H1 (cell line): Measurements from ENCODE around the gene CAMKMT. TPM values are rescaled to one million over a fixed set of nuclear protein-coding genes. Genes with fewer than 3 reads are reported as not detected.

Experiments used
- CTCF ChIA-PET: fragments of 300-600 bp; sonication (Branson Sonifier 250); formaldehyde crosslinking; loops from one replicate; lab custom pipeline; 2021; ENCODE audit not compliant: partially characterized antibody; lab: Charles Lee
- POLR2A ChIA-PET: fragments of 300-600 bp; sonication (Branson Sonifier 250); formaldehyde crosslinking; loops from one replicate; lab custom pipeline; 2021; ENCODE audit warnings: inconsistent platforms; ENCODE audit not compliant: partially characterized antibody; lab: Charles Lee
- DNase-seq, 2 experiments: peaks; one replicate each; pipeline versions ENCODE4 v3.0.0 to v3.0.0-alpha.2; 2010 to 2022; ENCODE audit warnings: low spot score in 2 of 2, low read depth in 1 of 2, mixed read lengths in 1 of 2
- FAIRE-seq: peaks from 2 replicates; lab custom pipeline; 2011; peaks lifted over from hg19 to GRCh38; lab: Jason Lieb, UNC
- H2AFZ ChIP-seq: 2 replicates; pipeline ENCODE4 v1.8.1; 2012; ENCODE audit warnings: low read length, inconsistent platforms
- H2AK5ac ChIP-seq: 2 replicates; pipeline ENCODE4 v1.6.1; 2013; ENCODE audit warnings: low read depth, low read length
- H2BK120ac ChIP-seq: replicated peaks from 2 replicates; pipeline ENCODE3; 2013; ENCODE audit warnings: low read depth, low read length, inconsistent platforms
- H2BK12ac ChIP-seq: 2 replicates; pipeline ENCODE4 v1.6.1; 2013; ENCODE audit warnings: low read depth, low read length
- H2BK15ac ChIP-seq: 2 replicates; pipeline ENCODE4 v1.6.1; 2013; ENCODE audit warnings: low read length
- H2BK20ac ChIP-seq: 2 replicates; pipeline ENCODE4 v1.6.1; 2013; ENCODE audit warnings: low read length
- H2BK5ac ChIP-seq: 2 replicates; pipeline ENCODE4 v1.6.1; 2013; ENCODE audit warnings: low read depth, low read length
- H3K14ac ChIP-seq: 2 replicates; pipeline ENCODE4 v1.6.1; 2013; ENCODE audit warnings: inconsistent platforms; ENCODE audit not compliant: insufficient read length
- H3K18ac ChIP-seq: 2 replicates; pipeline ENCODE4 v1.6.1; 2013; ENCODE audit warnings: low read length; ENCODE audit errors: extremely low read depth
- H3K23ac ChIP-seq: 2 replicates; pipeline ENCODE4 v1.6.1; 2013; ENCODE audit warnings: inconsistent platforms; ENCODE audit not compliant: insufficient read length
- H3K23me2 ChIP-seq: 2 replicates; pipeline ENCODE4 v1.6.1; 2013; ENCODE audit warnings: low read depth, low read length
- H3K27ac ChIP-seq: 2 replicates; pipeline ENCODE4 v1.6.1; 2011; ENCODE audit warnings: low read depth, low read length, inconsistent platforms
- H3K27me3 ChIP-seq, 4 experiments: replicated peaks in 1 of 4; 1 replicate in 1 of 4; 2 replicates in 3 of 4; pipeline versions ENCODE4 v1.6.1 to v1.8.1; 2011 to 2013; ENCODE audit warnings: low read length in 3 of 4, mild to moderate bottlenecking in 3 of 4, inconsistent platforms in 2 of 4, mixed read lengths in 2 of 4, moderate library complexity in 1 of 4; ENCODE audit not compliant: control insufficient read depth in 3 of 4, insufficient read depth in 3 of 4; ENCODE audit errors: extremely low read depth in 1 of 4
- H3K36me3 ChIP-seq, 4 experiments: 2 replicates each; pipeline versions ENCODE4 v1.6.1 to v1.8.1; 2011 to 2013; ENCODE audit warnings: mild to moderate bottlenecking in 4 of 4, low read length in 3 of 4, moderate library complexity in 2 of 4, control low read depth in 1 of 4, inconsistent platforms in 1 of 4; ENCODE audit not compliant: insufficient read depth in 4 of 4, control insufficient read depth in 2 of 4
- H3K4ac ChIP-seq: replicated peaks from 2 replicates; pipeline ENCODE3; 2013; ENCODE audit warnings: low read length, low read depth, mixed read lengths, inconsistent platforms; ENCODE audit not compliant: insufficient read length
- H3K4me1 ChIP-seq, 4 experiments: replicated peaks in 1 of 4; 1 replicate in 1 of 4; 2 replicates in 3 of 4; pipeline versions ENCODE4 v1.6.1 to v1.8.1; 2011 to 2013; ENCODE audit warnings: low read length in 3 of 4, inconsistent platforms in 2 of 4, mixed read lengths in 1 of 4; ENCODE audit not compliant: insufficient read depth in 4 of 4, control insufficient read depth in 3 of 4
- H3K4me2 ChIP-seq, 2 experiments: 2 replicates each; pipeline versions ENCODE4 v1.6.1 to v1.8.1; 2011 to 2013; ENCODE audit warnings: low read depth in 2 of 2, low read length in 2 of 2, control low read depth in 1 of 2, inconsistent platforms in 1 of 2, mild to moderate bottlenecking in 1 of 2; ENCODE audit not compliant: insufficient read depth in 1 of 2
- H3K4me3 ChIP-seq, 4 experiments: fragments of 200-600, 300-600 bp in 1 of 4; sonication (generic), shearing (Covaris generic), sonication (Bioruptor Twin) in 1 of 4; 2 replicates each; pipeline versions ENCODE4 v1.5.1 to v1.8.1; 2011 to 2016; ENCODE audit warnings: low read length in 4 of 4, low read depth in 3 of 4, control low read depth in 2 of 4, inconsistent platforms in 2 of 4, mild to moderate bottlenecking in 2 of 4, mixed read lengths in 1 of 4, moderate library complexity in 1 of 4; ENCODE audit not compliant: insufficient read depth in 2 of 4; ENCODE audit errors: extremely low read depth in 1 of 4
- H3K56ac ChIP-seq: replicated peaks from 2 replicates; pipeline ENCODE3; 2013; ENCODE audit warnings: low read depth, mild to moderate bottlenecking, mixed read lengths, low read length, inconsistent platforms; ENCODE audit not compliant: insufficient read length
- H3K79me1 ChIP-seq: 2 replicates; pipeline ENCODE4 v1.6.1; 2013; ENCODE audit warnings: low read depth, low read length, control low read depth
- H3K79me2 ChIP-seq, 2 experiments: 2 replicates each; pipeline versions ENCODE4 v1.6.1 to v1.8.1; 2012 to 2013; ENCODE audit warnings: low read length in 2 of 2, mild to moderate bottlenecking in 2 of 2, inconsistent platforms in 1 of 2; ENCODE audit not compliant: insufficient read depth in 2 of 2, control insufficient read depth in 1 of 2
- H3K9ac ChIP-seq, 4 experiments: replicated peaks in 1 of 4; 1 replicate in 1 of 4; 2 replicates in 3 of 4; pipeline versions ENCODE4 v1.6.1 to v1.8.1; 2011 to 2013; ENCODE audit warnings: low read depth in 3 of 4, low read length in 3 of 4, control low read depth in 2 of 4, mild to moderate bottlenecking in 2 of 4, moderate library complexity in 2 of 4, inconsistent platforms in 1 of 4; ENCODE audit errors: extremely low read depth in 1 of 4
- H3K9me3 ChIP-seq, 2 experiments: 2 replicates each; pipeline versions ENCODE4 v1.6.1 to v1.8.1; 2012 to 2013; ENCODE audit warnings: mild to moderate bottlenecking in 2 of 2, moderate library complexity in 2 of 2, control low read depth in 1 of 2, inconsistent platforms in 1 of 2, low read depth in 1 of 2, low read length in 1 of 2, mixed read lengths in 1 of 2; ENCODE audit not compliant: insufficient read depth in 2 of 2
- H4K20me1 ChIP-seq, 2 experiments: replicated peaks in 1 of 2; 2 replicates each; pipeline versions ENCODE3 to v1.8.1; 2011 to 2013; ENCODE audit warnings: inconsistent platforms in 2 of 2, low read length in 2 of 2, mild to moderate bottlenecking in 1 of 2; ENCODE audit not compliant: insufficient read depth in 2 of 2, control insufficient read depth in 1 of 2
- H4K5ac ChIP-seq: 2 replicates; pipeline ENCODE4 v1.6.1; 2013; ENCODE audit warnings: low read length, low read depth, mixed read lengths, inconsistent platforms; ENCODE audit not compliant: insufficient read length
- H4K8ac ChIP-seq: 2 replicates; pipeline ENCODE4 v1.8.0; 2013; ENCODE audit warnings: mild to moderate bottlenecking, moderate library complexity, low read length, inconsistent platforms; ENCODE audit not compliant: insufficient read depth; ENCODE audit errors: extremely low read depth
- H4K91ac ChIP-seq: replicated peaks from 2 replicates; pipeline ENCODE3; 2013; ENCODE audit warnings: low read length, mixed read lengths, inconsistent platforms; ENCODE audit not compliant: insufficient read length
- NRF1 ChIP-seq: IDR thresholded peaks from 2 replicates; pipeline ENCODE4 v1.6.1; 2011; ENCODE audit warnings: mild to moderate bottlenecking, low read depth, low read length, improper control_type of control experiment
- RAD21 ChIP-seq, 2 experiments: IDR thresholded peaks in 1 of 2; conservative IDR thresholded peaks in 1 of 2; 2 replicates each; pipeline ENCODE4 v1.6.1; 2011; ENCODE audit warnings: low read depth in 2 of 2, low read length in 2 of 2, improper control_type of control experiment in 1 of 2, inconsistent platforms in 1 of 2, mild to moderate bottlenecking in 1 of 2, moderate library complexity in 1 of 2
- WGBS, 2 experiments: shearing (Covaris generic) in 1 of 2; methylation state at CpG; one replicate each; pipeline versions ENCODE4 v1.1.6 to v1.1.7; 2013 to 2015; ENCODE audit warnings: low lambda C conversion rate in 2 of 2, mixed read lengths in 2 of 2, inconsistent platforms in 1 of 2, low coverage in 1 of 2, missing lambda C conversion rate in 1 of 2; ENCODE audit not compliant: insufficient replicate concordance in 2 of 2, insufficient coverage in 1 of 2, insufficient read length in 1 of 2; ENCODE audit errors: extremely low coverage in 1 of 2, missing lambda C conversion rate in 1 of 2; 5-methylcytosine and 5-hydroxymethylcytosine counted together
- polyA plus RNA-seq, 7 experiments: library from polyadenylated mRNA; depleted of rRNA in 3 of 7; stranded (reverse) in 5 of 7; unstranded in 2 of 7; fragments of >200 nt in 5 of 7; fragments of 200-250 nt in 2 of 7; gene quantifications; 1 replicate in 5 of 7; 2 replicates in 1 of 7; 4 replicates in 1 of 7; pipeline versions ENCODE4 v1.2.1 to v1.2.3, GENCODE V29; 2011 to 2013; ENCODE audit warnings: missing spikeins in 2 of 7, mixed read lengths in 2 of 7
- total RNA-seq: library from RNA; stranded (reverse); fragmentation: NEBNext Ultra II Directional; extraction: Animal tissue kit (Norgen Biotek cat#: 25700); gene quantifications from 2 replicates; pipeline ENCODE4 v1.2.1, GENCODE V29; 2021

CAMKMT gene
- total and polyA plus RNA-seq, 2 of the 8 experiments (the other 6 are each of a cell fraction or from before 2014, with no cell fraction given) = 14.7 to 22.4 TPM

DNA sequence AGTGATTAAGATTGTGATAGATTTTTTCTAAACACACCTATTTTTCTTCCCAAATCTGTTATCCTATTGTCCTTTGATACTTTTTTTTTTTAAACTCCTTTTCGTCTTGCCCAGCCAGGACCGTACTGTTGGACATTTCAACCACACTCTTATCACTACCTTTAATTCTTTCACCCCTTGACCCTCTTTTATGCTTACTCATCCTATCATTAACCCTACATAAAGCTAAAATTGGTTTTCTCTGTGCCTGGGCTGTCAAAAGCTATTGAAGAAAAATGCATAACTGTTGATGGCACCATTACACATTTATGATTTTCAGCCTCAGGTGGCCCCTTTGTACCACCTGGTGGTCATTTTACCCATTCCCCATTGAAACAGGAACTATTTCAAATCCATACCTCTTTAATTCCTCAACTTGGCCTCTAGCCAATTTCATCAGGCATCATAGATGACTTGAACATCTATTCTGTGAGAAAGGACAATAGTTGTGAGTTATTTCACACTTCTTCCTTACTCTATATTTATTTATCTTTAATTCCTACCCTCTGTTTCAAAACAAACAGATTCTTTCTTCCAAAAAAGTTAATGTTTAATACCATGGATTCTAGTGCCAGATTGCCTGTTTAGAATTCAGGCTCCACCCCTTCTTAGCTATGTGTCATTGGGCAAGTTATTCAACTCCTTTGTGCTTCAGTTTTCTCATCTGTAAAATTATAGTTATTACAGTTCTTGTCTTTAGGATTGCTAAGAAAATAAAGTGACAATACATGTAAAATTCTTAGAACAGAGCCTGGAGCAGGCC is 258.6 kb downstream of the CAMKMT start:
- H3K23ac ChIP-seq = no peak overlapping the region
- no peaks in the 10 kb centered on the region for H3K36me3 ChIP-seq
- H3K23me2 ChIP-seq = no peaks in the 10 kb centered on the region
- H2BK20ac ChIP-seq = no peak overlapping the region
- H2BK12ac ChIP-seq = no peak overlapping the region
- no peak overlapping the region for H4K91ac ChIP-seq
- H4K8ac ChIP-seq = no peak overlapping the region
- H3K56ac ChIP-seq = no peak overlapping the region
- ChIA-PET POLR2A (no interaction called here), CTCF (interaction anchor here (0.9 to 1.4 kb wide), 6 partner anchors 8 to 141 kb away, joined by 3 to 5 read pairs (median 4); no protein-coding TSS in a partner anchor)
- 97% methylated on average over 2 of the region's 2 CpGs; no CpG with 5 or more reads in 1 of the 2 experiments for WGBS, 2 experiments
- no peak overlapping the region for H2BK15ac ChIP-seq
- no peak overlapping the region for H3K9ac ChIP-seq
- no peaks in the 10 kb centered on the region for H3K27me3 ChIP-seq
- no peak overlapping the region for H3K4me3 ChIP-seq
- H3K4me1 ChIP-seq = peaks cover 2 to 6% (median 5%) of the 10 kb centered on the region in 4 experiments; a peak in 6 of 7 replicates
- H3K14ac ChIP-seq = no peak overlapping the region
- no peak overlapping the region for H3K4me2 ChIP-seq
- H4K5ac ChIP-seq = no peak overlapping the region
- no peak overlapping the region for H2AFZ ChIP-seq
- DNase-seq = no peak
- no peaks in the 10 kb centered on the region for H3K79me2 ChIP-seq
- no peak for FAIRE-seq
- peaks cover 2% of the 10 kb centered on the region; the same call in 1 of the 2 replicates for H3K79me1 ChIP-seq
- H3K4ac ChIP-seq = no peak overlapping the region
- H2BK5ac ChIP-seq = no peak overlapping the region
- peaks cover 0 to under 1% of the 10 kb centered on the region in 2 experiments for H4K20me1 ChIP-seq
- H2BK120ac ChIP-seq = no peak overlapping the region
- H3K27ac ChIP-seq = no peak overlapping the region
- no peak overlapping the region for H3K18ac ChIP-seq
- no peaks in the 10 kb centered on the region for H3K9me3 ChIP-seq
- no peak overlapping the region for H2AK5ac ChIP-seq
- peak in 1 of 2 experiments; percentile 20; a peak in 1 of 4 replicates for TF ChIP-seq RAD21 (IDR thresholded peaks at IDR 0.05 in 1 of 2, conservative IDR thresholded peaks at IDR 0.05 in 1 of 2; ENCODE audit: low read depth in 2 of 2, low read length in 2 of 2)
- TF ChIP-seq NRF1 = no peak
